AG04450 (cell line): ENCODE data around the gene TCOF1. TPM values are rescaled to one million over a fixed set of nuclear protein-coding genes. Genes with fewer than 3 reads are reported as not detected.

ENCODE experiments used
- CTCF ChIA-PET: fragments of 300-600, 350-600 bp; formaldehyde crosslinking; extraction: SDS; loops from one replicate; lab custom pipeline; 2022; ENCODE audit warnings: antibody characterized with exemption, inconsistent platforms; lab: Charles Lee
- POLR2A ChIA-PET: fragments of 350-600 bp; formaldehyde crosslinking; extraction: SDS; loops from one replicate; lab custom pipeline; 2021; ENCODE audit warnings: antibody characterized with exemption, inconsistent platforms; lab: Yijun Ruan, JAX
- DNase-seq: peaks from one replicate; pipeline ENCODE4 v3.0.0-alpha.2; 2011; ENCODE audit warnings: low read depth, low spot score
- H3K27ac ChIP-seq: one replicate; pipeline ENCODE4 v1.5.1; 2012; ENCODE audit warnings: low read depth, low read length, control low read depth
- H3K27me3 ChIP-seq: one replicate; pipeline ENCODE4 v1.6.0; 2012; ENCODE audit warnings: low read length; ENCODE audit not compliant: control insufficient read depth, insufficient read depth
- H3K4me3 ChIP-seq: 2 replicates; pipeline ENCODE4 v1.5.1; 2011; ENCODE audit warnings: mild to moderate bottlenecking, low read depth, low read length, control low read depth
- H3K9me3 ChIP-seq: 2 replicates; pipeline ENCODE4 v1.5.1; 2012; ENCODE audit warnings: low read length; ENCODE audit not compliant: control insufficient read depth, insufficient read depth
- polyA plus RNA-seq: library from polyadenylated mRNA; depleted of rRNA; stranded (reverse); fragments of >200 nt; gene quantifications from 2 replicates; pipeline ENCODE4 v1.2.3, GENCODE V29; 2011
- TF ChIP-seq, protein P1 (sequence below): IDR thresholded peaks from 2 replicates; pipeline ENCODE4 v1.5.1; 2011; ENCODE audit warnings: low read depth, low read length, control low read depth, inconsistent platforms

The TCOF1 gene
- polyA plus RNA-seq, 1 experiment, result 6.5 TPM

DNA sequence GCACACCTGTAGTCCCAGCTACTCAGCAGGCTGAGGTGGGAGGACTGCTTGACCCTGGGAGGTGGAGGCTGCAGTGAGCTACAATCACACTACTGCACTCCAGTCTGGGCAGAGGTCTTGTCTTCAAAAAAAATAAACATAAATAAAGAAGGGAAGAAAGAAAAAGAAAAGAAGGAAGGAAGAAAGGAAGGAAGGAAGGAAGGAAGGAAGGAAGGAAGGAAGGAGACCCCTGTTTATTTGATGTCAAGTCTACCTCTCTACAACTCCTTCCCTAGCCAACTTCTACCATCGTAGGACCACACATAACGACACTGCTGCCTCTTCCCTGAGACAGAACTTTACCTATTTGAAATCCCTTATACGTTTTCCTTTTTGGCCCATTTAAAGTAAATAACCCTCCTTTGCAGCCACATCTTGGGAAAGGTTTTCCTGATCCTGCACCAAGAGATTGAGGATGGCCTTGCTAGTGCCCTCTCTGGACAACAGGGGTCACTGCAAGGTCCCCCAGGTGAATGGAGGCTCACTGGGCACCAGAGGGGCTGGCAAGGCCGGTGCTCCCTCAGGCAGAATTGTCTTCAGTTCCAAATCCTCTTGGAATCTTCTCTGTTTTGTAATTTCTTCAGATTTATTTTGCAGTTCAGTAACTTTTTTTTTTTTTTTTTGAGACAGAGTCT, 81.5 kb downstream of the TCOF1 start:
- POLR2A ChIA-PET, result interaction anchor here (1.4 kb wide), 1 partner anchor 11 kb away, joined by 3 read pairs; the partner anchor contains the start of gene RPS14
- Histone ChIP-seq H3K9me3 (no peaks in the 10 kb centered on the region), H3K4me3 (no peak overlapping the region), H3K27ac (no peak overlapping the region), H3K27me3 (no peaks in the 10 kb centered on the region)
- no peak for DNase-seq
- CTCF ChIA-PET, result interaction anchor here (0.6 to 1.4 kb wide), 4 partner anchors 11 to 215 kb away, joined by 3 to 10 read pairs (median 5); partner anchors contain the start of gene RPS14
- TF ChIP-seq, protein P1, sequence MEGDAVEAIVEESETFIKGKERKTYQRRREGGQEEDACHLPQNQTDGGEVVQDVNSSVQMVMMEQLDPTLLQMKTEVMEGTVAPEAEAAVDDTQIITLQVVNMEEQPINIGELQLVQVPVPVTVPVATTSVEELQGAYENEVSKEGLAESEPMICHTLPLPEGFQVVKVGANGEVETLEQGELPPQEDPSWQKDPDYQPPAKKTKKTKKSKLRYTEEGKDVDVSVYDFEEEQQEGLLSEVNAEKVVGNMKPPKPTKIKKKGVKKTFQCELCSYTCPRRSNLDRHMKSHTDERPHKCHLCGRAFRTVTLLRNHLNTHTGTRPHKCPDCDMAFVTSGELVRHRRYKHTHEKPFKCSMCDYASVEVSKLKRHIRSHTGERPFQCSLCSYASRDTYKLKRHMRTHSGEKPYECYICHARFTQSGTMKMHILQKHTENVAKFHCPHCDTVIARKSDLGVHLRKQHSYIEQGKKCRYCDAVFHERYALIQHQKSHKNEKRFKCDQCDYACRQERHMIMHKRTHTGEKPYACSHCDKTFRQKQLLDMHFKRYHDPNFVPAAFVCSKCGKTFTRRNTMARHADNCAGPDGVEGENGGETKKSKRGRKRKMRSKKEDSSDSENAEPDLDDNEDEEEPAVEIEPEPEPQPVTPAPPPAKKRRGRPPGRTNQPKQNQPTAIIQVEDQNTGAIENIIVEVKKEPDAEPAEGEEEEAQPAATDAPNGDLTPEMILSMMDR, result peak; percentile 57

DNA sequence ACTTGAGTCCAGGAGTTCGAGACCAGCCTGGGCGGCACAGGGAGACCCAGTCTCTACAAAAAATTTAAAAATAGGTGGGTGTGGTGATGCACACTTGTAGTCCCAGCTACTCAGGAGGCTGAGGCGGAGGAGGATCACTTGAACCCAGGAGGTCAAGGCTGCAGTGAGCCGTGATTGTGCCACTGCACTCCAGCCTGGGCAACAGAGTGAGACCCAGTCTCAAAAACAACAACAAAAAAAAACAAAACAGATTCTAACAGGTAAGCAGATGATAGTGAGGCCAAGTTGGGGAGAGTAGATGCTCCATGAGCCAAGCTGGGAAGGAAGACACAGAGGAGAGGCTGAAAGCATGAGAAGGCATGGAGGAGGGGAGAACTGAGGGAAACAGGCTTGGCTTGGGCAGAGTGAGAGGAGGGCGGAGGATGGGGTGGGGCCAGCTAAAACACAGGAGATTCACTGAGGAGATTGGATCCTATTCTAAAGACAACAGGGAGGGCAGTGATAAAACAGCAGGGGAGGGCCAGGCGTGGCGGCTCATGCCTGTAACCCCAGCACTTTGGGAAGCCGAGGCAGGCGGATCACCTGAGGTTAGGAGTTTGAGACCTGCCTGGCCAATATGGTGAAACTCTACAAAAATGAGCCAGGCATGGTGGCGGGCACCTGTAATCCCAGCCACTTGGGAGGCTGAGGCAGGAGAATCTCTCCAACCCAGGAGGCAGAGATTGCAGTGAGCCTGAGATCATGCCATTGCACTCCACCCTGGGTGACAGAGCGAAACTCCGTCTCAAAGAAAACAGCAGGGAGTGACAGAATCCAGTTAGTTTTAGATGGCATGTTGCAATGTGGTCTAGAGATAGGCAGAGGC, 83.7 kb downstream of the TCOF1 start:
- Histone ChIP-seq H3K27me3 (no peaks in the 10 kb centered on the region), H3K9me3 (no peaks in the 10 kb centered on the region), H3K4me3 (no peak overlapping the region), H3K27ac (no peak overlapping the region)
- ChIA-PET POLR2A (no interaction called here), CTCF (no interaction called here)
- DNase-seq, result no peak
- TF ChIP-seq, protein P1, result no peak

DNA sequence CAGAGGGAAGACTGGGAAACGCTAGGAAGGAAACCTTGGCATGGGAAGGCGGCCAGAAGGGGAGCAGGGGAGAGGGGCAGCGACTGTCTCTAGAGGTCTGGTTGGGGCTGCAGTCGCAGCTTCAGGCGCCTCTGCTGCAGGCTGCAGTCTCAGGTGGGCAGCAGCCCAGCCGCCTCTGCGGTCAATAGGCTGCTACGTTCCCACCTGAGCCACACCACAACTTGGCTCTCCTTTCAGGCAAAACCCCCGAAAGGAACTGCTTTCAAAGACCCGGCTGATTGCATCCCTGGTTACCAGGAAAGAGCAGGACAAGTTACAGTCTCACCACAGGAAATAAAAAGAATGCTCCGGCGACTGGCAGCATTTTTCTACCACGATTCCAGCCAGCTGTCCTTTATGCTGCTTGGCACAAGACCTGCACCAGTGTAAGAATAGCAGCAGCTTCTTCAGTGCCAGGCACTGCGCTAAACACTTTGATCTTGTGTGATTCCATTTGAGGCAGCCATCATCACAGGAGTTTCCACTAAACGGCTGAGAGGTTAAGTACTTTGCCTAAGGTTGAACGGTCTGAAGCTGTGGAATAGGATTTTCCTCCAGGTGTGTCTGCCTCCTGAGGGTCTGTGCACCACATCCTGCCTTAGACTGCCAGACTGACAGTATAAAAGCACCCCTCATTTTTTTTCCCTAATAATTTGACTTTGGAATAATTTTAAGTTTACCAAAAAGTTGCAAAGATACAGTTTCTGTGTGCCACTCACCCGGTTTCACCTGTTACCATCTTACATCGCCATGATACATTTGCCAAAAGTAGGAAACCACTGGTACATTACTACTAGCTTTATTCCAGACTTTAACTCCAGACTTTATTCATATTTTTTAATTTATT, 84.6 kb downstream of the TCOF1 start:
- H3K9me3 ChIP-seq, result no peaks in the 10 kb centered on the region
- no peak overlapping the region for H3K4me3 ChIP-seq
- ChIA-PET POLR2A (interaction anchor here (0.6 kb wide), 1 partner anchor 45 kb away, joined by 4 read pairs; no protein-coding TSS in a partner anchor), CTCF (no interaction called here)
- no peak overlapping the region for H3K27ac ChIP-seq
- no peaks in the 10 kb centered on the region for H3K27me3 ChIP-seq
- TF ChIP-seq, protein P1, result no peak
- DNase-seq, result no peak

DNA sequence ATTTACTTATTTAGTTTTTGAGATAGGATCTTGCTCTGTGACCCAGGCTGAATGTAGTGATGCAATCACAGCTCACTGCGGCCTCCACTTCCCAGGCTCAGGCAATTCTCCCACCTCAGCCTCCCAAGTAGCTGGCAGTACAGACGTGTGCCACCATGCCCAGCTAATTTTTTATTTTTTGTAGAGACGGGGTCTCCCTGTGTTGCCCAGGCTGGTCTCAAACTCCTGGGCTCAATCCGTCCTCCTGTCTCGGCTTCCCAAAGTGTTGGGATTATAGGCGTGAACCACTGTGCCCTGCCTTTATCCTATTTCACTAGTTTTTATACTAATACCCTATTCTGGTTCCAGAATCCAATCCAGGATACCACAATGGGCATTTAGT, 85.2 kb downstream of the TCOF1 start:
- ChIA-PET CTCF (no interaction called here), POLR2A (interaction anchor here (0.6 kb wide), 1 partner anchor 44 kb away, joined by 4 read pairs; no protein-coding TSS in a partner anchor)
- H3K4me3 ChIP-seq, result no peak overlapping the region
- H3K27me3 ChIP-seq, result no peaks in the 10 kb centered on the region
- H3K9me3 ChIP-seq, result no peaks in the 10 kb centered on the region
- DNase-seq, result no peak
- TF ChIP-seq, protein P1, result no peak
- no peak overlapping the region for H3K27ac ChIP-seq
